RPMI8226 (cell line): Measurements from ENCODE around the gene GP2.

Source experiments
- DNase-seq: peaks from one replicate; pipeline ENCODE4 v3.0.0-alpha.2; 2015

Gene GP2

GRCh38 chr16:20302389-20302788 lies 24.9 kb downstream of the GP2 start:
- no peak for DNase-seq

- DNase-seq, result no peak
Measured at GRCh38 chr16:20301840-20302239, 25.5 kb downstream of the GP2 start.

DNA sequence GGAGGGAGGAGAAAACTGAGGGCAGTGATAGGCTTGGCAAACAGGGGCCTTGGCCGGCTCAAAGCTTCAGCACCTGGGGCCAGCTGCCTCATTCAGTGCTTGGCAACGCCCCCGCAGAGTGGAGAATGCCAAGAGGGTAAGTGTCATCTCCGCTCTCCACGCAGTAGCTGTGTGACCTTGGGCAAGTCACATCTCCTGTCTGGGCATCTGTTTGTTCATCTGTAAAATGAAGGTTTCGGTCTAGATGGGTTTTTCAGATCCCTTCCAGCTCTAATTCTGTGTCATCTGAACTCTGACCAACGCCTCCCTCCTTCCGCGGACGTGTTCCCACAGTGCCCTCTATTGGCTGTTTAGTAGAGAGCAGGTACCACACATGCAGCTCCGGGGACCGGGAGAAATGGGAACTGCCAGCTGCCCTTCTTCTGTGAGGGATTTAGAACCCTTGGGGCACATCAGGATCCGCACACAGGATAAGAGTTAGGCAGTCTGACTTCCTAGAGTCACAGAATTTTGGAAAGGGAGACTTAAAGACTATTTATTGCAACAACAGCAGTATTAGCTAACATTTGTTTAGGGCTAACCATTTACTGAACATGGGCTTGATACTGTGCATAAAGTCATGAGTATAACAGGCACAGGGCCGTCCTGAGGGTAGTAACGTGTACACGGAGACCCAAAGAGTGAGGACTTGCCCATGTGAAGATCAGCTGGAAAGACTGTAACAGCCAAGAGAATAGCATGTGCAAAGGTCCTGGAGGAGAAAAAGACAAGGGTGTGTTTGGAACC lies 26.8 kb downstream of the GP2 start:
- peak; percentile 68 for DNase-seq

GRCh38 chr16:20298452-20298851 lies 28.9 kb downstream of the GP2 start:
- DNase-seq, result no peak

GRCh38 chr16:20291208-20292206 lies 35.8 kb downstream of the GP2 start:
- no peak for DNase-seq

- no peak for DNase-seq
Measured at GRCh38 chr16:20289571-20289970, 37.7 kb downstream of the GP2 start.

DNA sequence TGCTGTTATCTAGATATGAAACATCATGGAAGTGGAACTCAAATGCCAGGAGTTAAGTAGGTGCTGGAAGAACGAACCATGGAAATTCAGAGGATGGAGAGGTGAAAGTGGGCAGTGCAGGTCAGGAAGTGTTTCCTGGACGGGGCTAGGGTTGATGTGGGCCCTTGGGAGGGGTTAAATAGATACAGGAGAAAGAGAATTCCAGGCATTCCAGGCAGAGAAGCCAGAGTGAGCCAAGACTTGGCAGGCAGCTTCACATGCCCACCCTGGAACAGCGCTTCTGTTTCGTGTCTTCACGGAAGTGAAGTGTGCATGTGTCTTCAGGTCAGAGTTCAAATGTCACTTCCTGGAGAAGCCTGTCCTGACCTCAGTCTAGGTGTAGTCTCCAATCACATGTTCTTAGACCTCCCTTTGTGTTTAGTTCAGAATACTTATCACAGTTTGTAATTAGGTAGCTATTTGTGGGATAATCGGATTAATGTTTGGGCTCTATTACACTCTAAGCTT lies 41.3 kb downstream of the GP2 start:
- DNase-seq, result no peak

- DNase-seq, result no peak
Measured at GRCh38 chr16:20280259-20280658, 47.1 kb downstream of the GP2 start.

GRCh38 chr16:20271893-20272292 lies 55.4 kb downstream of the GP2 start:
- DNase-seq, result peak; percentile 8

GRCh38 chr16:20268409-20268808 lies 58.9 kb downstream of the GP2 start:
- DNase-seq, result no peak

DNA sequence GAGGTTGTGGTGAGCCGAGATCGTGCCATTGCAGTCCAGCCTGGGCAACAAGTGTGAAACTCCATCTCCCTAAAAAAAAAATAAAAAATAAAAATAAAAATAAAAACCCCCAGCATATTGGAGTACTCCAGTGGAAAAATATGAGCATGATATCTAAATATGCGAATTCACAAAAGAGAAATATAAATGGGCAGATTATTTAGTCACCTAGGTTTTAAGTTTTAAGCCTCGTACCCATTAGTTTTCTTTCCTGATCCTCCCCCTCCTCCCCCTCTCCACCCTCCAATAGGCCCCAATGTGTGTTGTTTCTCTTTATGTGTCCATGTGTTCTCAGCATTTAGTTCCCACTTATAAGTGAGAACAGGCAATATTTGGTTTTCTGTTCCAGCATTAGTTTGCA lies 62.3 kb downstream of the GP2 start:
- DNase-seq, result no peak

DNA sequence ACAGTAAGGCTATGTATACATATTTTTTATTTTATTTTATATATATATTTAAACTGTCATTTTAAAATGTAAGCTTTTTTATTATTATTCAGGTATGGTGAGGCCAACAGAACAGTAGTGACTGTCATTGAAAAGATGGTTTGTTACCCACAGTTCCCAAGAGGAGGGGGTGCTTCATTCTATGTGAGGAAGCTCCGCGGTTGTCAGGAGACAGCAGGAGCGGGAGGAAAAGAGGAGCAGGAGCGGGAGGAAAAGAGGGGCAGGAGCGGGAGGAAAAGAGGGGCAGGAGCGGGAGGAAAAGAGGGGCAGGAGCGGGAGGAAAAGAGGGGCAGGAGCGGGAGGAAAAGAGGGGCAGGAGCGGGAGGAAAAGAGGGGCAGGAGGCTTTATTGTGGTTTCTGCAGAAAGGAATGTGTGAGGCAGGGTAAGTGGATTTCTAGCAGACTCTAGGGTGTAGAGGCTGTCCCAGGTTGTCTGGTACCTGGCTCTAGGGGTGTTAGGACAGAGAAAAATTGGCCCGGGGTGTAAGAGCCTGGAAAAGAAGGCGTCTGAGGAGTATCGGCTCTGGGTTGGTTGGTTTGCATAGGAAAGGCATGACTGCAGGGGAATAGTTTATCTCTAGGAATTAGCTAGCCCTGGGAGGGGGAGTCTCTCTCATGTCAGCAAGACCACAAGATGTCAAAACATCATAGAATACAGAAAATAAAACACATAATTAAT lies 64.0 kb downstream of the GP2 start:
- DNase-seq, result no peak

- DNase-seq, result no peak
Measured at GRCh38 chr16:20262248-20262647, 65.1 kb downstream of the GP2 start.

GRCh38 chr16:20260215-20261009 lies 66.9 kb downstream of the GP2 start:
- DNase-seq, result no peak
